Fibroblast of lung (primary cell): Measurements from ENCODE around the gene TBC1D2B. TPM values are rescaled to one million over a fixed set of nuclear protein-coding genes. Genes with fewer than 3 reads are reported as not detected.

Experiments used
- DNase-seq, 2 donors: peaks; one replicate each; pipeline versions ENCODE4 v3.0.0 to v3.0.0-alpha.2; 2010; ENCODE audit warnings: low read depth in 2 of 2
- H2AFZ ChIP-seq: 2 replicates; pipeline ENCODE4 v1.5.1; 2012; ENCODE audit warnings: low read length, control low read depth, inconsistent platforms
- H3K27ac ChIP-seq: 2 replicates; pipeline ENCODE4 v1.5.1; 2011; ENCODE audit warnings: low read length, control low read depth; ENCODE audit not compliant: insufficient read depth
- H3K27me3 ChIP-seq: 2 replicates; pipeline ENCODE4 v1.5.1; 2011; ENCODE audit warnings: mild to moderate bottlenecking, low read length; ENCODE audit not compliant: control insufficient read depth, insufficient read depth
- H3K36me3 ChIP-seq: 2 replicates; pipeline ENCODE4 v1.5.1; 2011; ENCODE audit warnings: low read length; ENCODE audit not compliant: control insufficient read depth, insufficient read depth
- H3K4me1 ChIP-seq: 2 replicates; pipeline ENCODE4 v1.5.1; 2011; ENCODE audit warnings: low read length; ENCODE audit not compliant: control insufficient read depth, insufficient read depth; ENCODE audit errors: extremely low read depth
- H3K4me2 ChIP-seq: 2 replicates; pipeline ENCODE4 v1.5.1; 2011; ENCODE audit warnings: low read length, control low read depth; ENCODE audit not compliant: insufficient read depth; ENCODE audit errors: extremely low read depth
- H3K4me3 ChIP-seq, 4 experiments: fragments of 200-600 bp in 1 of 4; sonication (generic) in 1 of 4; replicated peaks in 1 of 4; 2 replicates each; pipeline ENCODE4 v1.5.1; 2011 to 2016; ENCODE audit warnings: low read length in 4 of 4, low read depth in 3 of 4, mild to moderate bottlenecking in 3 of 4, control low read depth in 2 of 4, inconsistent platforms in 1 of 4, mixed read lengths in 1 of 4; ENCODE audit not compliant: insufficient read depth in 1 of 4; ENCODE audit errors: control extremely low read depth in 1 of 4
- H3K79me2 ChIP-seq: 2 replicates; pipeline ENCODE4 v1.5.1; 2012; ENCODE audit warnings: mild to moderate bottlenecking, low read length, inconsistent platforms; ENCODE audit not compliant: control insufficient read depth, insufficient read depth
- H3K9ac ChIP-seq: 2 replicates; pipeline ENCODE4 v1.5.1; 2011; ENCODE audit warnings: mild to moderate bottlenecking, low read length, control low read depth; ENCODE audit not compliant: insufficient read depth
- H3K9me3 ChIP-seq: 2 replicates; pipeline ENCODE4 v1.5.1; 2012; ENCODE audit warnings: low read depth, low read length; ENCODE audit not compliant: control insufficient read depth, insufficient read depth
- H4K20me1 ChIP-seq: 2 replicates; pipeline ENCODE4 v1.5.1; 2011; ENCODE audit warnings: low read length; ENCODE audit not compliant: control insufficient read depth, insufficient read depth; ENCODE audit errors: extremely low read depth
- CTCF ChIP-seq, 2 donors: IDR thresholded peaks in 1 of 2; conservative IDR thresholded peaks in 1 of 2; 1 replicate in 1 of 2; 2 replicates in 1 of 2; pipeline ENCODE4 v1.5.1; 2011 to 2012; ENCODE audit warnings: low read length in 2 of 2, control low read depth in 1 of 2, inconsistent platforms in 1 of 2, low read depth in 1 of 2, mild to moderate bottlenecking in 1 of 2
- EZH2 ChIP-seq: IDR thresholded peaks from 2 replicates; pipeline ENCODE4 v1.5.1; 2012; ENCODE audit warnings: low read length, control low read depth, mild to moderate bottlenecking; ENCODE audit errors: missing control alignments
- polyA plus RNA-seq, 2 donors: library from polyadenylated mRNA; depleted of rRNA in 1 of 2; stranded (reverse) in 1 of 2; unstranded in 1 of 2; fragments of >200 nt; gene quantifications; 2 replicates each; pipeline ENCODE4 v1.2.1, GENCODE V29; 2011 to 2012; ENCODE audit warnings: missing spikeins in 1 of 2
- total RNA-seq: library from RNA; depleted of rRNA; stranded (reverse); fragments of >200 nt; gene quantifications from 2 replicates; pipeline ENCODE4 v1.2.1, GENCODE V29; 2014

TBC1D2B gene
- total and polyA plus RNA-seq, 2 donors (not counting 1 experiment from before 2014, with no cell fraction given), result 49.4 to 73.3 TPM

GRCh38 chr15:78093242-78094020 lies 15.9 kb upstream of the TBC1D2B start:
- Histone ChIP-seq H3K4me1 (peaks cover 8% of the 10 kb centered on the region), H3K36me3 (no peaks in the 10 kb centered on the region), H3K4me3 (no peak overlapping the region), H3K27me3 (peaks cover 6% of the 10 kb centered on the region), H4K20me1 (no peaks in the 10 kb centered on the region), H3K27ac (no peak overlapping the region), H2AFZ (no peak overlapping the region), H3K9me3 (no peaks in the 10 kb centered on the region), H3K9ac (no peak overlapping the region), H3K4me2 (no peak overlapping the region), H3K79me2 (no peaks in the 10 kb centered on the region)
- TF ChIP-seq CTCF (conservative IDR thresholded peaks at IDR 0.05 in 1 of 2, IDR thresholded peaks at IDR 0.05 in 1 of 2; ENCODE audit: low read depth in 1 of 2, low read length in 2 of 2) (no peak), EZH2 (no peak)
- DNase-seq, result peak; percentile 96

- no peaks in the 10 kb centered on the region for H3K9me3 ChIP-seq
- H3K4me2 ChIP-seq, result no peak within 1 kb of the TSS
- peaks cover 6% of the 10 kb centered on the region for H3K27me3 ChIP-seq
- H3K27ac ChIP-seq, result no peak within 1 kb of the TSS
- no peak within 1 kb of the TSS for H3K9ac ChIP-seq
- H3K4me3 ChIP-seq, result no peak within 1 kb of the TSS
- H3K79me2 ChIP-seq, result no peaks in the 10 kb centered on the region
- no peaks in the 10 kb centered on the region for H4K20me1 ChIP-seq
- H2AFZ ChIP-seq, result no peak within 1 kb of the TSS
- DNase-seq, result peak; percentile 27 to 31
- TF ChIP-seq EZH2 (no peak), CTCF (conservative IDR thresholded peaks at IDR 0.05 in 1 of 2, IDR thresholded peaks at IDR 0.05 in 1 of 2; ENCODE audit: low read depth in 1 of 2, low read length in 2 of 2) (no peak)
- peaks cover 8% of the 10 kb centered on the region for H3K4me1 ChIP-seq
- H3K36me3 ChIP-seq, result no peaks in the 10 kb centered on the region
These were observed 14.9 kb upstream of the TBC1D2B start, which contains the start of gene SH2D7 for GRCh38 chr15:78092261-78093041. Gene SH2D7, plus strand, starts transcription at chr15:78092561. Its CDS starts 24 bp downstream, at chr15:78092585.

- H3K27ac ChIP-seq, result no peak overlapping the region
- H3K36me3 ChIP-seq, result no peaks in the 10 kb centered on the region
- H3K9ac ChIP-seq, result no peak overlapping the region
- peak in 1 of 2 donors; percentile 38 for DNase-seq
- peaks cover 8% of the 10 kb centered on the region for H3K4me1 ChIP-seq
- H3K27me3 ChIP-seq, result peaks cover 6% of the 10 kb centered on the region
- no peak overlapping the region for H3K4me3 ChIP-seq
- no peak for TF ChIP-seq EZH2
- no peak for TF ChIP-seq CTCF (conservative IDR thresholded peaks at IDR 0.05 in 1 of 2, IDR thresholded peaks at IDR 0.05 in 1 of 2; ENCODE audit: low read depth in 1 of 2, low read length in 2 of 2)
- H4K20me1 ChIP-seq, result no peaks in the 10 kb centered on the region
- no peak overlapping the region for H2AFZ ChIP-seq
- no peaks in the 10 kb centered on the region for H3K79me2 ChIP-seq
- no peaks in the 10 kb centered on the region for H3K9me3 ChIP-seq
- no peak overlapping the region for H3K4me2 ChIP-seq
These were observed 13.0 kb upstream of the TBC1D2B start for GRCh38 chr15:78090422-78091063.
